ENCODE results near the gene OPCML.

OPCML gene

DNA sequence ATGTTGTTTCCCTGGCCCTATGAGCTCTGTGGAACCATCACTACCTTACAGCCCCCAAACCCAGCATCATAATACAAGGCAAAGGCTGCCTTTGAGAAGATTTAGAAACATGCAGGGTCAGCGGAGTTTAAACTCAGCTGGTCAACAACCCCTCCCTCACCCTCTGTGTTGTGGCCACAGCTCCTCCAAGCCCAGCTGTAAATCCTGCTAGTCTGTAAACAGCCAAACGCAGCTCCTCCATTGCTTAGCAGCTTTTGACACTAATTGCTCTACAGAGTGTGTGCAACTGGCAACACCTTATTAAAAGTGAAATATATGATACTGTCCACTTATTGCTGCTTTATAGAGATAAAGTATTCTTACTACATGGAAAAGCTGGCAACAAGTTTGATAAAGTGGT, 29.1 kb downstream of the OPCML start:
- DNase-seq (ENCODE audit: low read depth, low spot score), result no peak

DNA sequence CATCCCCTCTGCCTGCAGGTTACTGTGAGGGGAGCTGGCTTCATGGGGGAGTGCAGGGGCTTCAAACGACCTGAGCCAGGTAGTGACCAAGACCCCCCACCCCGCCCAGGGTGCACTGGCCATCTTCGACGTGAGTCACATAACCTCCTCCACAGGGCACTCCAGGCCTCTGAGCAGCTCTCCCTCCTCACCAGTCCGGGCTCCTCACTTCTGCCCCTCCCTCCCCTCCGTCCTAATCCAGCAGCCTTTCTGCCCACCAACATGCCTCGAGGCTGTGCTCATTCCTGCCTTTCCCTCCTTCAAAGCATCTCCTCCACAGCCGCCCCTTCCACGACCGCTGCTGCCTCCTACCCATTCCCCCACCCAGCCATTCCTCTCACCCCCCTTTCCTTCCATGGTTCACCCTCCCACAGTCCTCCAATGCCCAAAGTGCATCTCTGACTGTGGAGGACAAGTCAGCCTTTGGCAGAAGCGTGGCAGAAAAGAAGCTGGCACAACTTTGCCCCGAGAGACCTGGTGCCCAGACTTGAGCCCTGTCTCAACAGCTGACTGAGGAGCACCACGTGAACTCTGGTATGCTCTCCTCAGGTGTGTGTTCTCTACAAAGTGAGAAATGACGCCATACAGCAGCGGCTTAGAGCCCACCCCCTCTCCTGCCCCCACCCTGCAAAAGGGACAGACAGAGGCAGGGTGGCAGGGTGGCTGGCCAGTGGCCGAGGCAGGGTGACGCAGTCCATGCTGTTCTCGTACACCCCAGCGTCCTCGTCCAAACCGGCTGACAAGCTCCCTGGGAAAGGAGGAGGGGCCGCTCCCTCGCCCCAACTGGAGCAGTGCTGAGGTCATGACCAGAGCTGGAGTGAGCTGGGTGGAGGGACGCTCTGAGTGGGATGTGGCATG, 30.4 kb downstream of the OPCML start:
- DNase-seq (ENCODE audit: low read depth, low spot score), result no peak

DNA sequence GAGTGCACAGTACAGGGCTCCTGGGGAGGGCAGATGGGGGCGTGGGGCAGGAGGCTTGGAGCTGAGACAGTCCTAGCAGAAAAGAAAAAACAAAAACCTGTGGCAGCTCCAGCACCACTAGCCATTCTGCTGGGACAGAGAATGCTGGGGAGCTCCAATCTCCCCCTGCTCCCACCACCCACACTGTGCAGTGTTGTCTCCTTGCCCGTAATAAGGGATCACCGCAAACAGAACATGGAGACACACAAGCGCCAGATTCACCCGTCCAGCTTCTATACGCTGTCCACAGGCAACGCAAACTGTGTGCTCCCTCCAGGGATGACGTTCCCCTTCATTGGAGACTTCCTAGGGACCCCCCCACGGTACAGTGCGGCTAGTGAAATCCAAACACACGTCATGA, 31.4 kb downstream of the OPCML start:
- no peak for DNase-seq (ENCODE audit: low read depth, low spot score)

DNA sequence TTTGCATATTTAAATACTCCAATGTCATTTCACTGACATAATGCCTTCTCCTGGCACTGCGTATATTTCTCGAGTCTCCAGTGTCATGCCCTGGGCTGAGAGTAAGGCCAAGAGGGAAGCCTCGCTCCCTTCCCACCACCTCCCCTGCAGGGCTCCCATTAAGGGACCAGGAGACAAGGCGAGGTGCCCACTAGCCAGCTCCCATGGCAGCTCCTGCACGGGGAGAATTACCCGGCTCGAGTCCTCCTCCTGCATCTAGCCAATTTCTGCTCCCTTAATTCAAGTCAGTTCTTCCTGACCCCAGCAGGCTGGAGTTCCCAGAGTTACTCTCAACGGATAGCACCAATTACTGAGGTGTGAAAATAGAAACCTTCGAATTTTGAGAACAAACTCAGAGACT, 31.9 kb downstream of the OPCML start:
- DNase-seq (ENCODE audit: low read depth, low spot score), result no peak

DNA sequence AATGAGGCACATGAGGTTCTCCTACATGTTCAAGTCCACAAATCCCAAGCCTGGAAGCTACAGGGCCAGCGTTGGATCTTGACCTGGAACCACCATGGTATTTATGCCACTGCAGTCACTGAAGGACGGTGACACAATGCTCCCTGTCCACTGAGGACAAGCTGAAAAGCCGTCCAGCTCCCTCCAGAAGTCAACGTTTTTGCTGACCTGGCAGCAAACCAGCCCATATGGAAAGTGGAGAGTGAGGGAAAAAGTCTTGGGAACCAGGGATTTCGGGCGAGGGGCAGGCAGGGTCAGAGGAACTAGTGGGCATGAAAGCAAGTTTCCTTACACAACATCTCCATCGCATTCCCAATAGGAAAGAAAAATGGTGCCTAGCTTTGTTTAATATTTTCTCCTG, 33.3 kb downstream of the OPCML start:
- no peak for DNase-seq (ENCODE audit: low read depth, low spot score)

DNA sequence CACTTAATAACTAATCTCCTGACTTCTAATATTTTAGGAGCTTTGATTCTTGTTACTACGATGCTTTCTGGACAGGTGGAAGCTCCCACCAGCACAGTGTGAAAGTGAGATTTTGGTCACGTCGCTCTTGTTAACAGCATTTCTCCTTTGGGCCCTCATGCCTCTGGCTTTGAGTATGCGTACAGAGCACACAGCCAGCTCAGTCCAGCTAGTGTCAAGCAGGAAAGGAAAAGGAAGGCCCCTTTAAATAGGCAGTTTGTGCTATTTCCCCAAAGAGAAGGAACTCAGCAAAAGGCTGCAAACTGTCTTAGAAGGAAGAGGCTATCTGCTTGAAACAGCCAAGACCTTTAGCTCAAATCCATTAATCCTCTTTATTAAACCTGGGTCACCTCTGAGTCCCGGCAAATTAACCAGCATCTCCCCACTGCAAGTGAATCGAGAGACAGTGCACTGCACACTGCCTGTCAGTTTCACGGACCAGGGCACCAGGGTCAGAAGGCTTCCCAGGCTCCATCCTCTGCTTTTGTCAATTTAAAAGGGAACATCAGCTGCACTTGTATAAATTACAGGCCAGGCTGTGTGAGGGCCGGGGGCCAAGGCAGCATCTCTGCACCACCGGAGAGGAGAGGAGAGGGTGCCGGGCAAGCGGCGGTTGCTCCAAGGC, 34.7 kb downstream of the OPCML start:
- no peak for DNase-seq (ENCODE audit: low read depth, low spot score)

DNA sequence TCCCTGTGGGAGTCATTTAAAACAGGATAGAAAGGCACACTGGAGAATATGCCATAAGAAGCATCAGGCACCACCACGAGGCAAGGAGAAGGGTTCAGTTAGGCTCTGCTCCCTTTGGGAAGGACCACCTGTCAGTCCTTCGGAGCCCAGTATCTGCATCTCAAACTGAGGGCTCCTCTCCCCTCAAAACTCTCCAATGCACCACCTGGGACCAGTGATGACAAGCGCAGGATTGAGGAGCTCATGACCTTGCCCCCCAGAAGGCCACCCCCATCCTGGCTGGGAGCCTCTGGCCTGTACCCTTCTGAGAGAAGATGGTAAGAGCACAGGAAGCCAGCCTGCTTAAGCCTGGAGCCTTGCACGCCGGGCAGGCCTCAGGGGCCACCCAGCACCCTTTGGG, 39.4 kb downstream of the OPCML start:
- no peak for DNase-seq (ENCODE audit: low read depth, low spot score)

DNA sequence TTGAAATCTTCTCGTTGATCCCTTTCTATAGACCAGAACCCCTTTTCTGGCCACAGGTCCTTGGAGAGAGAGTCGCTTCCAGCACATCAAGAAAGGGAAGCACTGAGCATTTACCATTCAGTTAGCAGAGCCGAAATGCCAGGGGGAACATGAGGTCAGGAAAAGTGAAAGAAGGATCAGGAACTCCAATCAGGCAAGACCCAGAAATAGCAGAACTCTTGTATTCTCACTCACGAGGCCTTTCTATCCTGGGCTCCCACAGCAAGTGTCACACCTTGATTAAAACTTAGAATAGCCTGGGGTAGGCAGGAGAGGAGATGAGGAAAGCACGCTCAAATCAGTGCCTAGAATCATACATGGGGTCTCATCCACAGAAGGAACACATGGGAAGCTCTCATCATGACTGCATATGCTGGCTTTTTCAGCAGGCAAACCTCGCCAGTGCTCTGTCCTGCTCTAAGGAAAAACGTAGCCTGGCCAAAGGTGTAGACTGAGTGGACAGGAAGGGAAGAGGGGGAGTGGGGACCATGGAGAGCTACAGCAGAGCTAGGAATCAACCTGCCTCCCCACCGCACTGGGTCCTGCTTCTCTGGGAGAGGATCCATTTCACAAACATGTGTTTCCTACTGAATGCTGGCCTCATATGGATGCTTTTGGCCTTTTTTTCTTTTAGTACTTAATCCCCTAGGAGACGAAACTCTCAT, 40.5 kb downstream of the OPCML start:
- DNase-seq (ENCODE audit: low read depth, low spot score), result no peak

DNA sequence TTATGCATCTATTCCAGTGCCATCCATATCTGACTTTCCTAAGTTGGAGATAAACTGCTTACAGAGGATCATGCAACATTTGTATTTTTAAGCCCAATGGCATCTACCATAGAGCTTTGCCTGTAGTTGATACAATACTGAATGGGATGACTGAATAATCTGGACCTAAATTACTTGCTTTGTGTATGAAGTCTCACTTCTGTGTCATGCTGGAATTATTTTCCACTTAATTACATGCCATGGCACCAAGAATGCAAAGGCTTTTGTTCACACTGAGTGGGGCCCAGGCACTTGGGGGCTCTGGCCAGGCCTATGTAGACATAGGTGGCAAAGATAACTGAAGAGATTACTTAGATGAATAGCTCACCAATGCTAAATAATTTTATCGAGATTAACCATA, 51.6 kb downstream of the OPCML start:
- DNase-seq (ENCODE audit: low read depth, low spot score), result no peak

DNA sequence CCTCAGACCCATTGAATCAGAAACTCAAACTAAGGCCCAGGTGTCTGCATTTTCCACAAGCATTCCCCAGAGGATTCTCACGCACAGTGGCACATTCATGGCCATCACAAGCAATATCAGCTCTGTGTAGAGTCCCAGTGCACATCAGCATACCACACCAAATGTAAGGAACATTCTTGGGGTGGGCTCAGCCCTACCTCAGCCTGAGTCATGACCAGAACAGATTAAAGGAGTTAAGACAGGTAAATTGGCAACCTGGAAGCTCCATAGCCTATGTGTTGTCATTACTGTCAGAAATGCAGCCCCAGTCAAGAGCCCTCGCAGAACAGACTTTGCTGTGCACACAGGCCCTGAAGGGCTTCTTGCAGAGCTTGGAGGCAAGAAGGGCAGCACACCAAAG, 53.1 kb downstream of the OPCML start:
- no peak for DNase-seq (ENCODE audit: low read depth, low spot score)

DNA sequence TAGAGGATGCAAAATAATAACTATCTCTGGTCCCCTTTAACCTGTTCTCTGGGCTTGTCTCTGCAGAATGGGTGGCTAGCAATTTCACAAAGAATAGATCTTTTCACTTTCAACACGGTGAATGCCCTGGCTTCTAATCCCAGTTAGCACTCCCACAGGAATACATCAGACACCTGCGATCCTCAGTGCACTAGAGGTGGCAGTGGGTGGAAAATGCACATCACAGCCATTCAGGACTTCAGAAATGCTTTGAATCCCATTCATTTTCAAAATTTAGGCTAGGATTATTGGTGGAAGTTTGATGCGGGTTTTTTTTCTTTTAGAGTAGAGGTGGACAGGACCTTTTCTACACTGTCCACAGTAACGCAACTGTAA, 55.1 kb downstream of the OPCML start:
- DNase-seq (ENCODE audit: low read depth, low spot score), result no peak

DNA sequence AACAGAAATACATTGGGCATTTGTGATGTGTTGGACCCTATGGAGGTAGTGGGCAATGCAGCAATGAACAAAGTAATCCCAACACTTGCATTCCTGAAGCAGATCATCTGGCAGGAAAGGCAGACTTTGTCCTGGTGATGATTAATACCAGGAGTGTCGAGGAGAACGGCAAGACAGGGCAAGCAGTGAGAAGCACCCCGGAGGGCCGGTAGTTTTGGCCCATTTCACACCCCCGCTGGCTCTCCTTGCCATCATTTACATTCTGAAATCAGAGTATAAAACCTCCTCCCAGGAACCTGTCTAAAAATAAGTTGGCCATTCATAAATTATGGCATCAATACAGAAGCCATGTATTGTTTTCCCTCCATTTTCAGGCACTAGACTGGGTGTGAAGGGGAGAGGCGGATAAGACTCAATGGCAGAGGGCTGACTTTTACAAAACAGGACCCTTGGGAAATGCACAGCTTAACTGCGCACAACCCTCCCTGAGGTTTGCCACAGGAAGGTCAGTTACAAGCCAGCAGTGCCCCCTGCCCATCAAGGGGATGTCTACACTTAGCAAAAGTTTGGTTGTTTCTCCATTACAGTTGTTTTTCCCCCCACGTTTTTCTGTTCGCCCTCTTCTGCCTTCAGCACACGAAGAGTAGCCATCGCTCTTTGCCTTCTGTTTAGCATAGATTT, 55.6 kb downstream of the OPCML start:
- no peak for DNase-seq (ENCODE audit: low read depth, low spot score)

DNA sequence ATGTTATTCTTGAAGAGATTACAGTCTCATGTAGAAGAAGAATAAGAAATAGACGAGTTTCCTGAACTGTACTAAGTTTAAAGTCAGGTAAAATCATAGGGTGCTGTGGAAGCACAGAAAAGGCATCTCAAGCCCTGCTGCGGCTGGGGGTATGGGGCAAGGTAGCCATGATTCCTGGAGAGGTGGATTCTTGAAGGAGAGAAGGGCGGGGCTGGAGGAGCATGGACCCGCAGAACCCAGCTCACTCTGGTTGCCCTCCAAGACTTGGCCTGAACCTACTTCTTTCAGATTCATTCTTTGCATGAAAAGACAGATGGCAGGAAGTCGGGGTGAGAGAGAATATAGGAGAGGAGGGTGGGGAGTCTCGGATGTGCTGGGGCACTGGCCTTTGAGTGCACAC, 57.8 kb downstream of the OPCML start:
- DNase-seq (ENCODE audit: low read depth, low spot score), result no peak

DNA sequence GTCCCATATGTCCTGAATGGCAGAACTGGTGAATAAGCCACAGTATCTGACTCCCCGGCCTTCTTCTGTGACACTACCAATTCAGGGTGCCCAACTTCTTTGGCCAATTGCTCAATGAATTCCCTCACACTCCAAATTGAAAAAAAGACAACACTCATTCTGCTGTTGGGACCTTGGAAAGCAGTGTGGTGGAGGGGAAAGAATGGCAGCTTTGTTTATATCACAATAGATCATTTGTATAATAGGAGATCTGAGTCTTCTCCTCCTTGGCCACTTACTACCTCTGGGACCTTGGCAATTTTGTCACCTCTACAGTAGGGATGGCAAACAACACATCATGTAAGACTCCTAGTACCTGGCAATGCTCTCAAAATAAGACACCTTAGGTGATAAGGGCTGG, 64.6 kb downstream of the OPCML start:
- DNase-seq (ENCODE audit: low read depth, low spot score), result no peak

DNA sequence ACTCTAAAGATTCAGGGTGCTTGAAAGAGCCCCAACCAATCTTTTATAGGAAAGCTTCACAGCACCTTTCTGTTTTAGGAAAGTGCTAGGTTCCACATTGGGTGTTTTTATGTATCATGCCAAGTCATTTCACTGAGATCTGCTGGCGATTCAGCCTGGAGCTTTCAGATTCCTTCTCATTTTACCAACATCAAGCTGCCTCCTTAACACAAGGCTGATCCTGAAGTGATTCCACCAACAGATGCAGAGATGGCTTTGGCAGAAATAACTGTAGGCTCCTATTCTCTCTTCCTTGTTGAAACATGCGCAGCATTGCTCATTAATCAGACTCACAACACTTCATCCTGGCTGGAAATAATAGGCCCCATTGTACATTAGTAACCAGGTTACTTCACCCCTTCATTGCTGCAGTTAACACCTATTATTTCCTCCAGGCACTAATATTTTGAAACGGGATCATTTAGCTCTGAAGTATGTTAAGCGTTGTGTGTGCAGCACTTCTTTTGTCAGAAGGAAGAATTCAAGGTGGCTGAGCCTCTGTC, 89.0 kb downstream of the OPCML start:
- no peak for DNase-seq (ENCODE audit: low read depth, low spot score)

DNA sequence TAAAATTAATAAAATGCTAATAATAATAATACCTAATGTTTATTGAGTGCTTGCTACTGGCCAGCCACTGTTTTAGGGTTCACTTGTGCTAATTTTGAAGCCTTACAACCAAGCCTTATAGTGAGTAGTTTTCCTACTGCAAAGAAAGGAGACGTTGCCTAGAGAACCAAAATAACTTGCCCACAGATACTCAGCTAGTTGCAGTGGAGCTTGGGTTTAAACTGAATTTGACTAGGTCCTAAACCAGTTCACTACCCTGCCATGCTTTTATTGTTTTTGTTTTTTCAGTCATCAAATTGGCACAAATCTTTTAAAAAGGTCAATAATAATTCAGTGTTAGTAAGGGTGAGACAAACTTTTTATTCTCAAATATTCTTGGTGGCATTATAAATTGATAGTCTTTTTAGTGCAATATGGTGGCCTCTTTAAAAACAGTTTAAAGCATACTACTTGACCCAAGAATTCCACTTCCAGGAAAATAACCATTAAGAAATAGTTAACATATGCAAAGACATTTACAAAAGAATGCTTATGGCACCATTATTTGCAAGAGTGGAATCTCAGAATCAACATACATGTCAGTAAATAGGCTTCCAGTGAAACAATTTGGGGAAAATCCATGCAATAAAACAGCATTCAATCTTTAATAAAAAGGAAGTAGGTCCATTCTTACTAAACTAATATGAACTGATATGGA, 90.2 kb downstream of the OPCML start:
- no peak for DNase-seq (ENCODE audit: low read depth, low spot score)

DNA sequence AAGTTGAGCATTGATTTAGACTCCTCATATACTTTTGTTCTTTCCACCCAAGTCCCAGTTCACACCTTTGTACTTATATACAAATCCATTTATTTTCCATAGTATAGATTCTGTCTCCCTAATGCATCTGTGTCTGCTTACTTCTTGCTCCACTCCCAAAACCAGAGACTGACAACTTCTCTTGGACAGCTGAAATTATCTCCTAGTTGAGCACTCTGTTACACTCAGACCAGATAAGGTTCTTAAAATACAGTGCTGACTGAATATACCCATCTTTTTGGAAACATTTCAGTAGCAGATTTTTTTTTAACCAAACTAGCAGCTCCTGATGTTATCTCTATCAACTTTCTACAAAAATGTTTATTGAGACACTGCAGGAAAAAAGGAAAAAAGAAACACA, 106.3 kb downstream of the OPCML start:
- DNase-seq (ENCODE audit: low read depth, low spot score), result no peak

DNA sequence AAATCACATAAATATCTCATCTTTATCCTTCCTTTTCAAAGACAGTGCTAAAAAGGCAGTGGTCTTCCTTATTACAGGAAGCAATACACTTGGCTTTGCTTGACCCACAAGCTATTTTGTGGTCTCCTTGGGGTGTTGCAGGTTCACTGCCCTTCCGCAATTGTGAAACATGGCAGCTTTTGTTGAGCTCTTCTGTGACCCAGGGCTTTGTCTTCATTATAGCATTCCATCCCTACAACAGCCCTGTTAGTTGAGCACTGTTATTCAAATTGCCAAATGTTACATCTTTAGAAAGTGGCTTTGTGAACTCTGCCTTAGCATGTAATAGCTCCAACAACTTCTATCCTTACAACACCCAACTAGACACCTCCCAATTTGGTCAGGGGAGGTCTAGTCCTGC, 107.1 kb downstream of the OPCML start:
- DNase-seq (ENCODE audit: low read depth, low spot score), result no peak

DNA sequence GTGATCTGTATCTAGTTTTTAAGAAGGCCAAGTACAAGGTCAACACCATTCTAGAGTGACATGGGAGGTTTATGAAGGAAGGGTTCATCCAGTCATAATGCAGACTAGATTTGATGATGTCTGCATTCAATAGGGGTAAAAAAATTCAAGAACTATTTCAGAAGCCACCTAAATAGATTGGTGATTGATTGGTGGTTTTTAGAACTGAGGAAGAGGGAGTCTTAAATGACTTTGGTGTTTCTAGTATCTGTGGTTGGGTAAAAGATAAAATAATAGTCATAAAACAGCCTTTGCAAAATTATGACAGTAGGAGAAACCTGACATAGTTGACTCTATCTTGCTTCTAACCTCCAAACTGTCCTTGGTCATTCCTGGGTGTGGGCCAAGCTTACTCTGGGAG, 114.1 kb downstream of the OPCML start:
- DNase-seq (ENCODE audit: low read depth, low spot score), result no peak

DNA sequence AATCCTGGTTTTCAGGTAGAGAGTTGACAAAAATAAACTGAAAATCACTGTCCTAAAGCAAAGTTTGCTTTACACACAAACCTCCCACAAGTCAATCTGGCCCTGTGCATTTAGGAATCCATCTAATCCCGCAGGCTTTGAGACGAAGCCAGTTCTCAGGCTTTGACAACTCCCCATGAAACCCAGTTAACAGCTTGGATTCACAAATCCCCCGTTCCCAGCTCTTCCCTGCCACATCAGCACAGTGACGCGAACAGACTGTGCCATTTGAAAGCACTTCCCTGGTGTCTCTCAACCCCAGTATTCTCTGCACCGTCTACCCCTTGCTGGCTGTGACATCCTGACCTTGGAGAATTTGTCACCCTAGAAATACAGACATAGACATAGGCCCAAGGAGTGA, 117.8 kb downstream of the OPCML start:
- no peak for DNase-seq (ENCODE audit: low read depth, low spot score)

DNA sequence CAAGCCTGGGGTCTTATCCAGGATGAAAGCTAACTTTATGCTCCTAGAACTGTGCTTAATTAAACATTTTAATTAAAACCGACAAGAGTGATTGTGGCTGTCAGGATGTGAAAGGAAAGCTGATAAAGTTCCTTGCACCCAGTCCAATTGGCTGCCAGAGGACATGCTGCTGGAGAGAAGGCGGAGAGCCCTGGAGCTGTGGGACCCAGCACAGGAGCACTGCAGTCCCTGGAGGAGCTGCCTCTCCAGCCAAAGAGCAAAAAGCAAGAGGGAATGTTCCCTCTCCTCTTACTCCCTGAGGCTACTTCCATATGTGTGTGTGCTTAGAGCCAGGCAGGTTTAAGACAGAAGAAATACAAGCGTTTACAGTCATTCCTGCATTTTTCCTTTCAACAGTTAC, 118.6 kb downstream of the OPCML start:
- DNase-seq (ENCODE audit: low read depth, low spot score), result no peak

Measured in brain pericyte (primary cell).